GM12878 (cell line): ENCODE results near the gene FAM53B. TPM values are rescaled to one million over a fixed set of nuclear protein-coding genes. Genes with fewer than 3 reads are reported as not detected.

Experiments
- ASH2L ChIP-seq: fragments of 300-600, 200-600 bp; sonication (generic); IDR thresholded peaks from 2 replicates; pipeline ENCODE4 v1.6.1; 2017; ENCODE audit warnings: low read depth, mild to moderate bottlenecking, borderline replicate concordance
- ATF3 ChIP-seq: IDR thresholded peaks from 2 replicates; pipeline ENCODE4 v1.6.1; 2011; ENCODE audit warnings: low read depth, mild to moderate bottlenecking, low read length, moderate library complexity, borderline replicate concordance; ENCODE audit errors: extremely low read depth
- ATF7 ChIP-seq: fragments of 450-650 bp; IDR thresholded peaks from 2 replicates; pipeline ENCODE4 v1.6.1; 2016; ENCODE audit warnings: low read depth, mild to moderate bottlenecking
- BACH1 ChIP-seq: fragments of 450-650 bp; IDR thresholded peaks from 2 replicates; pipeline ENCODE4 v1.6.1; 2017; ENCODE audit warnings: mild to moderate bottlenecking, borderline replicate concordance
- CBX3 ChIP-seq: fragments of 200-600 bp; sonication (generic); IDR thresholded peaks from 2 replicates; pipeline ENCODE4 v1.6.1; 2016; ENCODE audit warnings: low read depth, borderline replicate concordance
- EED ChIP-seq: sonication (generic); IDR thresholded peaks from 2 replicates; pipeline ENCODE4 v1.6.1; 2016; ENCODE audit warnings: antibody characterized with exemption, low read depth
- EZH2 ChIP-seq: IDR thresholded peaks from 2 replicates; pipeline ENCODE4 v1.6.1; 2012; ENCODE audit warnings: low read depth, mild to moderate bottlenecking, control low read depth, inconsistent platforms, low read length, borderline replicate concordance; ENCODE audit not compliant: control insufficient read depth
- GATAD2B ChIP-seq: fragments of 450-650 bp; conservative IDR thresholded peaks from 2 replicates; pipeline ENCODE4 v1.6.1; 2017; ENCODE audit warnings: low read depth, mild to moderate bottlenecking, moderate library complexity
- NFYB ChIP-seq: IDR thresholded peaks from 2 replicates; pipeline ENCODE4 v1.6.1; 2011; ENCODE audit warnings: low read depth, mild to moderate bottlenecking, low read length, improper control_type of control experiment, moderate library complexity; ENCODE audit not compliant: insufficient read depth
- NR2F1 ChIP-seq: fragments of 450-650 bp; conservative IDR thresholded peaks from 2 replicates; pipeline ENCODE4 v1.6.1; 2017; ENCODE audit warnings: mild to moderate bottlenecking
- PAX5 ChIP-seq: IDR thresholded peaks from 2 replicates; pipeline ENCODE4 v1.6.1; 2011; ENCODE audit warnings: low read depth, low read length, borderline replicate concordance
- POLR2AphosphoS5 ChIP-seq: IDR thresholded peaks from 2 replicates; pipeline ENCODE4 v1.6.1; 2011; ENCODE audit warnings: mild to moderate bottlenecking, low read length, inconsistent platforms
- POU2F2 ChIP-seq: IDR thresholded peaks from 3 replicates; pipeline ENCODE4 v1.6.1; 2011; ENCODE audit warnings: low read depth, mild to moderate bottlenecking, low read length, borderline replicate concordance
- RAD21 ChIP-seq: IDR thresholded peaks from 2 replicates; pipeline ENCODE4 v1.6.1; 2011; ENCODE audit warnings: mild to moderate bottlenecking, low read depth, low read length, moderate library complexity; ENCODE audit not compliant: insufficient read depth
- RELA ChIP-seq: fragments of 450-650 bp; IDR thresholded peaks from 2 replicates; pipeline ENCODE4 v1.8.0; 2014; ENCODE audit warnings: borderline replicate concordance; ENCODE audit not compliant: partially characterized antibody
- SMARCA5 ChIP-seq: fragments of 450-650 bp; IDR thresholded peaks from 2 replicates; pipeline ENCODE4 v1.6.1; 2017; ENCODE audit warnings: mild to moderate bottlenecking
- SP1 ChIP-seq: IDR thresholded peaks from one replicate; pipeline ENCODE4 v1.6.1; 2011; ENCODE audit warnings: low read depth, low read length
- TARDBP ChIP-seq: IDR thresholded peaks from 2 replicates; pipeline ENCODE4 v1.6.1; 2016; ENCODE audit warnings: borderline replicate concordance
- ZBTB33 ChIP-seq: fragments of 450-650 bp; IDR thresholded peaks from 2 replicates; pipeline ENCODE4 v1.6.1; 2017; ENCODE audit warnings: mild to moderate bottlenecking
- ZNF687 ChIP-seq: fragments of 450-650 bp; IDR thresholded peaks from 2 replicates; pipeline ENCODE4 v1.6.1; 2017; ENCODE audit warnings: mild to moderate bottlenecking, moderate library complexity
- polyA plus RNA-seq, 11 experiments: library from polyadenylated mRNA; depleted of rRNA in 4 of 11; unstranded in 6 of 11; stranded (reverse) in 5 of 11; fragments of >200 nt; fragmentation: Nextera tagmentation in 4 of 11; fragmentation: Illumina TruSeq in 1 of 11; extraction: Ambion mirVana in 4 of 11; extraction: Trizol in 1 of 11; gene quantifications; 1 replicate in 1 of 11; 2 replicates in 10 of 11; pipeline versions ENCODE4 v1.2.1 to v1.2.3, GENCODE V29; 2011 to 2016; ENCODE audit warnings: inconsistent platforms in 2 of 11, missing spikeins in 2 of 11, low read depth in 1 of 11
- total RNA-seq, 4 experiments: library from RNA; depleted of rRNA in 3 of 4; stranded (reverse); fragments of >200 nt in 3 of 4; fragmentation: Illumina TruSeq in 1 of 4; extraction: Trizol in 1 of 4; gene quantifications; 2 replicates each; pipeline versions ENCODE4 v1.2.1 to v1.2.3, GENCODE V29; 2013 to 2021
- TF ChIP-seq, protein P1 (sequence below): IDR thresholded peaks from 2 replicates; pipeline ENCODE4 v1.6.1; 2011; ENCODE audit warnings: mild to moderate bottlenecking, low read depth, low read length, moderate library complexity; ENCODE audit not compliant: insufficient replicate concordance

Gene FAM53B
- total and polyA plus RNA-seq, 10 of the 15 experiments (the other 5 are each of a cell fraction or from before 2014, with no cell fraction given) = 0.05 to 26.3 (median 8.1) TPM

DNA sequence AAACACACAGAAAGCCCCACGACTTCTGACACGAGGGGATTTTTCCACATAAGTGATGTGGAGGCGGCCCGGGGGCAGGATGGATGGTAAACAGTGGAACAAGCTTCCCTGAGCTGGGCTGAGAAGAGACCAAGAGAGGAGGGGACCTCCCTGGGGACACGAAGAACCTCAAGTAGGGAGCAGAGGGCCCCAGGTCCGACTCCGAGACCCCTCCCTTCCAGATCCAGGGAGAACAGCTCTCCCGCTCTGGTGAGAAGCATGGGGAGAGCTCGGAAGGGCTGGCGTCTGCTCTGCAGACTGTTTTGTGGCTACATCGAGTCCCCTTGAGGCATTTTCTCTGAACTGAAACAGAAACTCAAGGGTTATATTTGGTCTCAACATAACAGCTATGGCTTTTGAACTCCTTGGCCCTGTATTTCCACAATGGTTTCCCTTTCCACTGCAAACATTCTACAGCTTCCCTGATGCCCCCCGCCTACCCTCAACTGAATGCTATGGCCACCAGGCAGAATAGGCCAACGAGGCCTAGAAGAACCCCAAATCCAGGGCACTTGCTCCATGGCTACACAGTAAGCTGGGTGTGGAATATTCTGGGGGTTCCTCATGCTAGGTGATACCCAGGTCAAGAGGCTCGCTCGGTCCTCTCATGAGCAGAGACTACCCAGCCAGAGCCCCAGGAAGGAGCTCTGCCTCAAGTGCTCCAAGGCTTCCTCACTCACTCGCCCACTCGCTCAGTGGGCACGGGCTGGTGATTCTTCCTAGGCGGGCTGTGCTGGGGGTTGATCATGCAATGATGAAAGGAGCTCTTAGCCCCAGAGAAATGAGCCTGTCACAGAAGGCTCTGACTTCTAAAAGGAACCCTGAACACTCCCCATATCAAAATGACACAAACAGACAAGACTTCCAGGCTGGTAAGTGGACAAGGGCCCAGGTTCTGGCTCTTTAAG is 47.5 kb downstream of the FAM53B start (continued):
- TF ChIP-seq TARDBP (no peak), ZBTB33 (no peak), POLR2AphosphoS5 (peak; percentile 82), CBX3 (no peak), ZNF687 (peak; percentile 85), GATAD2B (0 out of 2 replicates have a peak, but pooled peaks have one; percentile 49), NR2F1 (peak; percentile 77), ASH2L (peak; percentile 72; the same call in 1 of the 2 replicates), SP1 (peak; percentile 57), PAX5 (peak; percentile 35; the same call in 1 of the 2 replicates), NFYB (no peak), EED (peak; percentile 67; the same call in 1 of the 2 replicates), ATF3 (no peak), EZH2 (no peak), RAD21 (no peak), BACH1 (no peak), SMARCA5 (peak; percentile 64; the same call in 1 of the 2 replicates), ATF7 (peak; percentile 67; the same call in 1 of the 2 replicates), POU2F2 (peak; percentile 82), RELA (no peak)
- TF ChIP-seq, protein P1, sequence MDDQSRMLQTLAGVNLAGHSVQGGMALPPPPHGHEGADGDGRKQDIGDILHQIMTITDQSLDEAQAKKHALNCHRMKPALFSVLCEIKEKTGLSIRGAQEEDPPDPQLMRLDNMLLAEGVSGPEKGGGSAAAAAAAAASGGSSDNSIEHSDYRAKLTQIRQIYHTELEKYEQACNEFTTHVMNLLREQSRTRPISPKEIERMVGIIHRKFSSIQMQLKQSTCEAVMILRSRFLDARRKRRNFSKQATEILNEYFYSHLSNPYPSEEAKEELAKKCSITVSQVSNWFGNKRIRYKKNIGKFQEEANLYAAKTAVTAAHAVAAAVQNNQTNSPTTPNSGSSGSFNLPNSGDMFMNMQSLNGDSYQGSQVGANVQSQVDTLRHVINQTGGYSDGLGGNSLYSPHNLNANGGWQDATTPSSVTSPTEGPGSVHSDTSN = no peak
